ENCODE measurements around the gene TSC22D2.
"Not testable (repeated sequence)": the region's sequence is repeated elsewhere in the genome, so short reads cannot be mapped to it uniquely, and the experiment has no call there.

Gene TSC22D2

GRCh38 chr3:150495563-150496168 is 87.6 kb downstream of the TSC22D2 start:
- DNase-seq (ENCODE audit: insufficient read length, low spot score) (no peak), FAIRE-seq (no peak)
- TF ChIP-seq, protein P1, sequence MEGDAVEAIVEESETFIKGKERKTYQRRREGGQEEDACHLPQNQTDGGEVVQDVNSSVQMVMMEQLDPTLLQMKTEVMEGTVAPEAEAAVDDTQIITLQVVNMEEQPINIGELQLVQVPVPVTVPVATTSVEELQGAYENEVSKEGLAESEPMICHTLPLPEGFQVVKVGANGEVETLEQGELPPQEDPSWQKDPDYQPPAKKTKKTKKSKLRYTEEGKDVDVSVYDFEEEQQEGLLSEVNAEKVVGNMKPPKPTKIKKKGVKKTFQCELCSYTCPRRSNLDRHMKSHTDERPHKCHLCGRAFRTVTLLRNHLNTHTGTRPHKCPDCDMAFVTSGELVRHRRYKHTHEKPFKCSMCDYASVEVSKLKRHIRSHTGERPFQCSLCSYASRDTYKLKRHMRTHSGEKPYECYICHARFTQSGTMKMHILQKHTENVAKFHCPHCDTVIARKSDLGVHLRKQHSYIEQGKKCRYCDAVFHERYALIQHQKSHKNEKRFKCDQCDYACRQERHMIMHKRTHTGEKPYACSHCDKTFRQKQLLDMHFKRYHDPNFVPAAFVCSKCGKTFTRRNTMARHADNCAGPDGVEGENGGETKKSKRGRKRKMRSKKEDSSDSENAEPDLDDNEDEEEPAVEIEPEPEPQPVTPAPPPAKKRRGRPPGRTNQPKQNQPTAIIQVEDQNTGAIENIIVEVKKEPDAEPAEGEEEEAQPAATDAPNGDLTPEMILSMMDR (IDR thresholded peaks at IDR 0.05; ENCODE audit: insufficient read depth, missing control alignments), result peak; percentile 83

GRCh38 chr3:150497956-150498355 is 89.9 kb downstream of the TSC22D2 start:
- TF ChIP-seq, protein P1 (IDR thresholded peaks at IDR 0.05; ENCODE audit: insufficient read depth, missing control alignments), result no peak
- FAIRE-seq (no peak), DNase-seq (ENCODE audit: insufficient read length, low spot score) (no peak)

DNA sequence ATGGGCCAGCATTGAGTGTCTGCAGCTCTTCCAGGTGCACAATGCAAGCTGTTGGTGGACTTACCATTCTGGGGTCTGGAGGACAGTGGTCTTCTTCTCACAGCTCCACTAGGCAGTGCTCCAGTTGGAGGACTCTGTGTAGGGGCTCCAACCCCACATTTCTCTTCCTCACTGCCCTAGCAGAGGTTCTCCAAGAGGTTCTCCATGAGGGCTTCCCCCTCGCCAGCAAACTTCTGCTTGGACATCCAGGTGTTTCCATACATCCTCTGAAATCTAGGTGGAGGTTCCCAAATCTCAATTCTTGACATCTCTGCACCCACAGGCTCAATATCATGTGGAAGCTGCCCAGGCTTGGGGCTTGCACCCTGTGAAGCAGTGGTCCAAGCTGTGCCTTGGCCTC is 92.9 kb downstream of the TSC22D2 start:
- DNase-seq (ENCODE audit: insufficient read length, low spot score); FAIRE-seq: not testable (repeated sequence)

GRCh38 chr3:150503402-150504099 is 95.5 kb downstream of the TSC22D2 start:
- no peak for FAIRE-seq
- DNase-seq (ENCODE audit: insufficient read length, low spot score), result no peak
- TF ChIP-seq, protein P1 (IDR thresholded peaks at IDR 0.05; ENCODE audit: insufficient read depth, missing control alignments), result no peak

- no peak for FAIRE-seq
- TF ChIP-seq, protein P1 (IDR thresholded peaks at IDR 0.05; ENCODE audit: insufficient read depth, missing control alignments), result no peak
- DNase-seq (ENCODE audit: insufficient read length, low spot score), result no peak
Observed at GRCh38 chr3:150504483-150504882, 96.4 kb downstream of the TSC22D2 start.

- FAIRE-seq, result no peak
- DNase-seq (ENCODE audit: insufficient read length, low spot score), result no peak
- TF ChIP-seq, protein P1 (IDR thresholded peaks at IDR 0.05; ENCODE audit: insufficient read depth, missing control alignments), result no peak
Observed at GRCh38 chr3:150508401-150508800, 100.3 kb downstream of the TSC22D2 start.

GRCh38 chr3:150509780-150510179 is 101.7 kb downstream of the TSC22D2 start:
- TF ChIP-seq, protein P1 (IDR thresholded peaks at IDR 0.05; ENCODE audit: insufficient read depth, missing control alignments), result no peak
- FAIRE-seq (no peak), DNase-seq (ENCODE audit: insufficient read length, low spot score) (no peak)
